HG02852 (cell line): ENCODE data around the gene OR2AE1.
"Not testable (repeated sequence)": the region's sequence is repeated elsewhere in the genome, so short reads cannot be mapped to it uniquely, and the experiment has no call there.

ENCODE experiments used
- ATAC-seq: cut with Tn5 transposase; IDR thresholded peaks from one replicate; pipeline ENCODE4 v1.9.1; 2021; ENCODE audit warnings: mild to moderate bottlenecking, moderate library complexity; ENCODE audit not compliant: unreplicated experiment

OR2AE1 gene, protein sequence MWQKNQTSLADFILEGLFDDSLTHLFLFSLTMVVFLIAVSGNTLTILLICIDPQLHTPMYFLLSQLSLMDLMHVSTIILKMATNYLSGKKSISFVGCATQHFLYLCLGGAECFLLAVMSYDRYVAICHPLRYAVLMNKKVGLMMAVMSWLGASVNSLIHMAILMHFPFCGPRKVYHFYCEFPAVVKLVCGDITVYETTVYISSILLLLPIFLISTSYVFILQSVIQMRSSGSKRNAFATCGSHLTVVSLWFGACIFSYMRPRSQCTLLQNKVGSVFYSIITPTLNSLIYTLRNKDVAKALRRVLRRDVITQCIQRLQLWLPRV

DNA sequence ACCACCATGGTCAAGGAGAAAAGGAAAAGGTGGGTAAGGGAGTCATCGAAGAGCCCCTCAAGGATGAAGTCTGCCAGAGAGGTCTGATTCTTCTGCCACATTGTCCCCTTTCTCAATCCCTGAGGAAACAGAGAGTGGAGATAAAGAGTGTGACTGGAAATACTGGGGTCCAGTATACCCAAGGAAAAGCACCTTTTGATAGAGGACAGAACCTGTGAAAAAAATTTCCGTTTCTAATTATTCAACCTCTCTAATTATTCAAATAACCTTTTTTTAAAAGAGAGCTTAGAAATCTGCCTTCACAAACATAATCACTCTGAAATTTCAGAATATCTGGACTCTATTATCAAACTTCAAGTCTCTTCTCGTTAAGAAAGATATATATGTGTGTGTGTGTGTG lies at the start of gene OR2AE1:
Gene OR2AE1, minus strand, starts transcription at position 101 of the 400 bp plus-strand sequence. Its CDS starts 0 bp downstream, at position 101.
- ATAC-seq = no peak

DNA sequence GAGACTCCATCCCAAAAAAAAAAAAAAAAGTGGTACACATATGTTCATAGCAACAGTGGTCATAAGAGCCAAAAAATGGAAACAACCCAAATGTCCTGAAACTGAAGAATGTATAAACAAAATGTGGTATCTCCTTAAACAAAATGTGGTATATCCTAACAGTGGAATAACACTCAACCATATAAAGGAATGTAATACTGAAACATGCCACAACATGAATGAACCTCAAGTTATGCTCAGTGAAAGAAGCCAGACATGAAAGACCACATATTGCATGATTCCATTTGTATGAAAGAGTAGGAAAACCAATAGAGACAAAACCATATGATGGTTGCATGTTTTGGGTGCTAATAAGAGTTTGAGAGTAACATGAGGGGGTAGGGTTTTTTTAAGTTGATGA lies 49.5 kb upstream of the OR2AE1 start:
- ATAC-seq = no peak

DNA sequence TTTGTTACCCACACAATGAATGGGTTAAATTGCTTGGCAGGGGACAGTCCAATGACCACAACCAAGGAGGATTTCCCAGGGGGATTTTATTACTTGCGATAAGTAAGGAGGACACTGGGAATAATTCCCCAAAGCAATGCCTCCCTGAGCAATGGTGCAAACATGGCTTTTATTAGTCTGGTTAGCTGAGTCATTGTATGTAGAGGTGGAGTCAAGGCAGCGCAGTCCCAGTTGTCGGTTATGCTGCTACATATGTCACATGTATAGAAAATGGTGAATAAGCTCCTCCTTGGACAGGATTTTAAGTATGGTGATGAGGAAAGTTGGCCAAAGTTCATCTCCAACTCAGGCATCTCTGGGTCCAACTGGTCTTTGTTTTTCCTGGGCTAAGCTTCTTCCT lies 46.4 kb upstream of the OR2AE1 start:
- no peak for ATAC-seq

DNA sequence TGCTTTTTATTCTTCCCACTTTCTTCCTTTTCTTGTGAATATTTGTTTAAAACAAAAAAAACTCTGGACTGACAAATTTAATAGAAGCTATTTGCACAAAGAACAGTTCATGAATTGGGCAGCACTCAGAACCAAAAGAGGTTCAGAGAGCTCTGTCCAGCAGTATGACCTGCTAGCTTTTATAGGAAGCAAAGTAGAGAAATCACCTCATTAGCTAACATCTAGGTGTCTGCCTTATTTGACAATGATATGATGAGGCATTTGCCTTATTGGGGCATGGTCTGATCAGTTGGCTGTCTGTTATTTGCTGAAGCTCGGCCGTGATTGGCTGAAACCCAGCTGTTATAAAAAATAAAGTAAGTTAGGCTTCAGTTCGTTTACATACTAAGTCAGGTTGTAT lies 43.3 kb upstream of the OR2AE1 start:
- no peak for ATAC-seq

DNA sequence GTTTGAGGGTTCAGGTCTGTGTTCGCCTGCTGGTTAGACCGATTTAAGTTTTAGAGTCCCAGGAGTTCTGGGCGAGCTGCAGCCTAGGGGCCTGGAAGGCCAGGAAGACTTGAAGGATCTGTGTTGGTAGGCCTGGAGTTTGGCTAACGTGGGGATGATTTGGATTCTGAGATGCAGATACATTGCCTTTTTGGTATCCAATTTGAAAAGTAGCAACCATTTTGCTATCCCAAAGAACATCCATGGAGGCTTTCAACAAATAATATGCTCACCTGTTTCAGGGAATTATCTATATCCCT lies 42.9 kb upstream of the OR2AE1 start:
- no peak for ATAC-seq

DNA sequence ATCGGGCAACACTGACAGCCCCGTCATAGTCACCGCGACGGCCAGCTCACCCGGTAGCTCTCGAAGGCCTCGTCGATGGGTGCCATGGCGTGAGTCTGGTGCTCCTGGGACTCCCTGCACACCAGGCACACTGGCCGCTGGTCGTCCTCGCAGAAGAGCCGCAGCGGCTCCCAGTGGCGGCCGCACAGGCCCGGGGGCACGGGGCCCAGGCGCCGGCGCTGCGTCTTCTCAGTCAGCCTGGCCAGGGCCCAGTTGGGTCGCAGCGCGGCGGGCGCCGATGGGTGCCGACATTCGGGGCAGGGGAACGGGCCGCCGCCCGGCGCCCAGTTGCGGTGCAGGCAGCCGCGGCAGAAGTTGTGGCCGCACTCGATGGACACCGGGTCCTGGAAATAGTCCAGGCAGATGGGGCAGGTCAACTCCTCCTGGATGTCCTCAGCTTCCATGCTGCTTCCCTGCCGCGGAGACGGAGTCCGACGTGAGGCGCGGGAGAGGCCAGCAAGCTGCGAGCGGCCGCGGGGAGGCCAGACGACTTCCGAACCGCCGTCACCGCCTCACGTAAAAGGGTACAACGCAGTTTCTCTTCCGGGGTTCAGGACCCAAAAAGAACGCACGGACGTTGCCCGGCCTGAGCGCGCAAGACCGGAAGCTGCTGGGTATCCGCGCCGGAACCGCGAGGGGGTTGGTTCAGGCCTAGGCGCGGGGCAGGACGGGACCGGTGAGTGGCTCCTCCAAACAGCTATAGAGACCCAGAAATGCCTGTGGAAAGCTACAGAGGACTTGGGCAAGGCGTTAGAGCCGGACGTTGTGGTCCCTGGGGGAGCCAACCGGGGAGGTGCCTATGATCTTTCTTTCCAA lies 42.4 kb upstream of the OR2AE1 start, which contains the start of gene TRIM4:
Gene TRIM4, minus strand, starts transcription at position 572 of the 855 bp plus-strand sequence. Its CDS starts 129 bp downstream, at position 443.
- ATAC-seq = peak; percentile 96

DNA sequence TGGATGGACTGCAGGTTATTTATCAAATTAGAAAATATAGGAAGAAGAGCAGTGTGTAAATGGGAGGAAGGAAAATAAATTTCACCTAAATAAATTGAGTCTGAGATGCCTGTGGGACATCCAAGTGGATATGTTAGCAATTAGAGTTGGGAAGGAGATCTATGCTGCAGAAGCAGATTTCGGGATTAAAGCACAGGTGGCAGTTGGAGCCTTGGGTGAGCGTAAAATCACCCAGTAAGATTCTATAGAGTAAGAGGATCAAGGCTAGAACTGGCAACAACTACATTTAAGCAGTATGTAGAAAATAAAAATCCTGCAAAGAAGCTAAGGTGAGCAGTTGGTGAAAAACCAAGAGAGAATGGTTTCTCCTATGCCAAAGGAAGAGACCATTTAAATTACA lies 34.1 kb upstream of the OR2AE1 start:
- no peak for ATAC-seq

DNA sequence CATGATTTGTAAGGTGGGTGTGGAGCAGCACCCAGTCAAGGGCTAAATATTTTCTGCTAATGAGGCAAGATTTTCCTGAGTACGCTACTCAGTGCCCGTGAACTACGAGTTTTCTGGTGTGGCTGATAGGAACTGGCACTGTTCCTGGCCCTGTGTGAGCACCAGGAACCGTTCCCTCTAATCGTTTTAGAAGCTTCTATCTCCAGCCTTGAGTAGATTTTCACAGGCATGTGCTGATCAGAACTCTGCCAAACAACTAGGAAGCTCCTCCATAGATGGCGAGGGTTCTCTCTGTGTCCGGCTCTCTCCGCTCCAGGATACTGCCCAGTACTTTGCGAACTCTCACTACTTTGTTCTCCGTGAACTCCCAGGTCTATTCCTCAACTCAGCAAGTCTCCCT lies 24.7 kb upstream of the OR2AE1 start:
- no peak for ATAC-seq

DNA sequence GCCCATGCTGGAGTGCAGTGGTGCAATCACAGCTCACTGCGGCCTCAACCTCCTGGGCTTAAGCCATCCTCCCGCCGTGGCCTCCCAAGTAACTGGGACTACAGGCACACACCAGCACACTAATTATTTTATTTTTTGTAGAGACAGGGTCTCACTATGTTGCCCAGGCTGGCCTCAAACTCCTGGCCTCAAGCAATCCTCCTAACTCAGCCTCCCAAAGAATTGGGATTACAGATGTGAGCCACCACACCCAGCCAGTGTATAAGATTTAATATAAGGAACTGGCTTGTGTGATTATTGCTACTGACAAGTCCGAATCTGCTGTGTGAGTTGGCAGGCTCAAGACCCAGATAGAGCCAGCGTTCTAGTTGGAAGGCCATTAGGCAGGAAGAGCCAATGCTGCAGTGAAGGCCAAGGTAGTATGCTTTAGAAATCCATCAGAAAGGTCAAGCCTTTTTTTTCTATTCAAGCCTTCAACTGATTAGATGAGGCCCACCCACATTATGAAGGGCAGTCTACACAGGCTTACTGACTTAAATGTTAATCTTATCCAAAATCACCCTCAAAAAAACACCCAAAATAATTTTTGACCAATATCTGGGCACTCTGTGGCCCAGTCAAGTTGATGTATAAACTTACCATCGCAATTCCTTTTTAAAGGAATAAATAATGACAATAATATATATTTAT lies 23.1 kb upstream of the OR2AE1 start:
- ATAC-seq = no peak

DNA sequence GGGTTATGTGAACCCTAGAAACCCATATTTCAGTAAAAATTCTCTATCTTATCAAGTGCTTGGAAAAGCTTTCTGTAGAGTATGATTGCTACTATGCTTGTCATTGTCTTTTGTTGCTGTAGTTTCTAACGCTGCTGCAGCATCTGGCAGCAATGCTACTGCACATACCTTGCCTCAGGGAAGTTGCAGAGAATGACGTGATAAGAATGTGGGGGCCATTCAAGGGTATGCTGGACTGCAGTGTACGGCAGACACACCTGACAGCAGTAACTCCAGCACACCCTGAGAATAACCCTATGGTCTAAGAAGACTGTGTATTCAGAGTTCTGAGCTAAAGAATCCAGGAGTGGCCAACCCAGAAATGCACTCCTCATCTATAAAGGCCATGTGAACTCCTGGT lies 22.0 kb upstream of the OR2AE1 start:
- ATAC-seq = no peak

DNA sequence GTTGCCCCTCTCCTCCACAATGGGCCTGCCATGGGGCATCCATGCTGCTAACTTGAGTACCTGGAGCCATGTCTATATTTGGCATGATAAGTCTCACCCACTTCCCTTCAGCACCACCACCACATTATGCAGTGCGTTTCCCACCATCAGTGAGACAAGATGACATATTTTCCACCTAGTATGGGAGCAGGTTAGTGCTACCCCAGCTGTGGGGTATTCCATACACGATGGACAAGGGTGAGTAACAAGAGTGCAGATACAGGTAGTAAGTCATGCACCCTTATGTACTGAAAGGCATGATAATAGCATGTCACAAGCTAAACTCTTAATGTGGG lies 21.2 kb upstream of the OR2AE1 start:
- no peak for ATAC-seq

DNA sequence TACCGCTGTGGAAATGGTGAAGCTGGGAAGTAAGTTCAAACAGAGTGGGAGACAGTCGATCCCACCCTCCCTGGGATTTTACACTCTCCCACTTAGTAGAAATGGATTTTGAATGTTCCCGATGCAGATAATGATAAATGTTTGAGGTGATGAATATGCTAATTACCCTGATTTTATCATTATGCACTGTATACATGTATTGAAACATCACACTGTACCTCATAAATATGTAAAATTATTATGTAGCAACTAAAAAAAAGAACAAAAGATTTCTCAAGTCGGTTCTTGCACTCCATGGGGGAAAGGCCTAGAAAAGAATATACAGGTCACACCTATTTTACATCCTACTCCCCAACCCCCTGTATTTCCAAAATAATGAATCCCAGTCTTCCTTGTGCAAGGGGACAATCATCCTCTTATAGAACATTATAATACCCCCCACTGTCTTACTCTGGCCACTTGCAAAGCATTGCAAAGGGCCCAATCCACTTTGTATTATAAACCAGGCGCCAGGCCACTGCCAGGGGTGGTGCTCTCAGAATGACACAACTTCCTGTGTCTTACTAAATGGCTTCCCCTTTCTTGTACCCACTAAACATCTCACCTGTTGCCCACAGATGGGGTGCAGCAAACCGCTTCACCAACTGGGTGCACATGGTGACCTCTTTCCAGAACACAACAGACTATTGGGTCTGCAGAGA lies 20.6 kb upstream of the OR2AE1 start:
- ATAC-seq = no peak

DNA sequence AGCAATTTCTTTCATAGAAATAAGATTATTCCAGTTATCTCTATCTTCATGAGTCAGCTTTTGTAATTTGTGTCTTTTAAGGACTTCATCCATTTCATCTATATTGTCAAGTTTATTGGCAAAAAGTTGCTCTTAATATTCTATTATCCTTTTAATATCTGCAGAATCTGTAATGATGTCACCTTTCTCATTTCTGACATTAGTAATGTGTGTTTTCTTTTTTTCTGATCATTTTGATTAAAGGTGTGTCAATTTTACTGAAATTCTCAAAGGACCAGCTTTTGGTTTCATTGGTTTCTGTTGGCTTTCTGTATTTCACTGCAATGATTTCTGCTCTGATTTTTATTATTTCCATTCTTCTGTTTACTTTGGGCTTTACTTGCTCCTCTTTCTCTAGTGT lies 17.9 kb upstream of the OR2AE1 start:
- ATAC-seq = no peak

DNA sequence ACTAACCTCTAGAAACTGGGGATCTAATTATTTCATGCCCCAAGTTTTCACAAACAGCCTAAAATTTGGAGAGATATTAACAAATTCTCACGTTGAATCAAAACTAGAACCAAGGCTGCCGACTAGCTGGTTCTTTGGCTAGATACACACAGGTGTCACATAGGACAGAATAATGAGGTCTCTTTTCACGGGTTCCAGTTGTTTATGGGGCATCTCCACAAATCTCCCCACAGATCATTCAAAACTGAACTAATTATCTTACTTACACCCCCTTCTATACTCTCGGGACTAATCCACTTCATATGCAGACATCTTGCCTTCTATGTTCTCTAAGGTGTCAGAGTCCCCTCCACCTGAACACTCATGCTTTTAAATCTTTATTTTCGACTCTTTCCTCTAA lies 16.4 kb upstream of the OR2AE1 start:
- ATAC-seq = no peak

DNA sequence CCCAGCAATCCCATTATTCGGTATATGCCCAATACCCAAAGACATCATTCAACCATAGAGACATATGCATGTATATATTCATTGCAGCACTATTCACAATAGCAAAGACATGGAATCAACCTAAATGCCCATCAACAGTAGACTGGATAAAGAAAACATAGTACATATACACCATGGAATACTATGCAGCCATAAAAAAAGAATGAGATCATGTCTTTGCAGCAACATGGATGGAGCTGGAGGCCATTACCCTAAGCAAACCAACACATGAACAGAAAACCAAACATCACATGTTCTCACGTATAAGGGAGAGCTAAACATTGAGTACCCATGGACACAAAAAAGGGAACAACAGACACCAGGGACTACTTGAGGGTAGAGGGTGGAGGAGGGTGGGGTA lies 13.5 kb upstream of the OR2AE1 start:
- not testable (repeated sequence) for ATAC-seq

DNA sequence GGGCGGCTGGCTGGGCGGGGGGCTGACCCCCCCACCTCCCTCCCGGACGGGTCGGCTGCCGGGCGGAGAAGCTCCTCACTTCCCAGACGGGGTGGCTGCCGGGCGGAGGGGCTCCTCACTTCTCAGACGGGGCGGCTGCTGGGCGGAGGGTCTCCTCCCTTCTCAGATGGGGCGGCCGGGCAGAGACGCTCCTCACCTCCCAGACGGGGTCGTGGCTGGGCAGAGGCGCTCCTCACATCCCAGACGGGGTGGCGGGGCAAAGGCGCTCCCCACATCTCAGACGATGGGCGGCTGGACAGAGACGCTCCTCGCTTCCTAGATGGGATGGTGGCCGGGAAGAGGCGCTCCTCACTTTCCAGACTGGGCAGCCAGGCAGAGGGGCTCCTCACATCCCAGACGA lies 11.5 kb upstream of the OR2AE1 start:
- not testable (repeated sequence) for ATAC-seq

DNA sequence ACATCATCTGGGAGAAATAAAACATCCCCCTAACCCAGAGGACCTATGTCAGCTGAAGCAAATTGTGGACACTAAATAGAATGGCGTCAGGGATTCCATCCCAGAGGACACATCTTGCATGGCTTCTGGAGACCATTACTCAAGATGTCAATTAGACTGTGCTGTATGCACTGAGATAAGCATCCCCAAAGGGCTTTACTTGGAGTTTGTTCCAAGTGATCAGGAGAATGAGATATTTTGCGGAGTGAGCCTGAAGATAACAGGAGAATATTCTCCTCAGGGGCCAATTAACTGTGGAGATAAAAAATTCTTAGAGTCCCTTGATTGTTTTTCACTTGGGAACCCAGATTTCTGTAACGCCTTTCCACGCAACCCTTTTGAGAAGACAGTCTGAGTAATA lies 4.5 kb upstream of the OR2AE1 start:
- no peak for ATAC-seq

DNA sequence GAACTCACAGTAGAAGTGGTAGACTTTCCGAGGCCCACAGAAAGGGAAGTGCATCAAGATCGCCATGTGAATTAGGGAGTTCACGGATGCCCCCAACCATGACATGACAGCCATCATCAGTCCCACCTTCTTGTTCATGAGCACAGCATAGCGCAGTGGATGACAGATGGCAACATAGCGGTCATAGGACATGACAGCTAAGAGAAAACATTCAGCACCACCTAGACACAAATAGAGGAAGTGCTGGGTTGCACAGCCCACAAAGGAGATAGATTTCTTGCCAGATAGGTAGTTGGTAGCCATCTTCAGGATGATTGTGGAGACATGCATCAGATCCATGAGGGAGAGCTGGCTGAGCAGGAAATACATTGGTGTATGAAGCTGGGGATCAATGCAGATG lies 342 bp downstream of the OR2AE1 start:
- no peak for ATAC-seq

DNA sequence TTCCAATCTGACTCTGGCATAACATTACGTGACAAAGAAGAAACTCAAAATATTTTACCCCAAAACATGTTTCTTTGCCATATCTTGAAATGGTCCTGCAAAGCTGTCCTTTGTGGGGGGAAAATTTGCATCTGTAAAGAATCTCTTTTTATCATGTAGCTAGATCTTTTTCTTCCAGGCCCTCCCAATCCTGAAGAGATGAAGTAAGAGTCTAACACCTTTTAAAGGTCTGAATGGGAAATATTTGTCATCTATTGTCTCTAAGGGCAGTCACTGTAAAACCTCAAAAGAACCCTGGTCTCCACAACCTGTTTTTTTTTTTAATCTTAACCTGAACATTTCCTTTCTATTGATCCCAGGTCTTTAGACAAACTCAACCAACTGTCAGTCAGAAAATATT lies 8.6 kb downstream of the OR2AE1 start:
- no peak for ATAC-seq

DNA sequence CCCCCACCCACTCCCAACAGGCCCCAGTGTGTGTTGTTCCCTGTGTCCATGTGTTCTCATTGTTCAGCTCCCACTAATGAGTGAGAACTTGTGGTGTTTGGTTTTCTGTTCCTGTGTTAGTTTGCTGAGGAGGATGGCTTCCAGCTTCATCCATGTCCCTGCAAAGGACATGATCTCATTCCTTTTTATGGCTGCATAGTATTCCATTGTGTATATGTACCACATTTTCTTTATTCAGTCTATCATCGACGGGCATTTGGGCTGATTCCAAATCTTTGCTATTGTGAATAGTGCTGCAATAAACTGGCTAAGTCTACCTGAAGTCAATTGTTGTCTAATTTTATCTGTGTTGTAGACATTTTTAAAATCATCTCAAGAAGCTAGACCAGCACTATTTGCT lies 9.4 kb downstream of the OR2AE1 start:
- not testable (repeated sequence) for ATAC-seq

DNA sequence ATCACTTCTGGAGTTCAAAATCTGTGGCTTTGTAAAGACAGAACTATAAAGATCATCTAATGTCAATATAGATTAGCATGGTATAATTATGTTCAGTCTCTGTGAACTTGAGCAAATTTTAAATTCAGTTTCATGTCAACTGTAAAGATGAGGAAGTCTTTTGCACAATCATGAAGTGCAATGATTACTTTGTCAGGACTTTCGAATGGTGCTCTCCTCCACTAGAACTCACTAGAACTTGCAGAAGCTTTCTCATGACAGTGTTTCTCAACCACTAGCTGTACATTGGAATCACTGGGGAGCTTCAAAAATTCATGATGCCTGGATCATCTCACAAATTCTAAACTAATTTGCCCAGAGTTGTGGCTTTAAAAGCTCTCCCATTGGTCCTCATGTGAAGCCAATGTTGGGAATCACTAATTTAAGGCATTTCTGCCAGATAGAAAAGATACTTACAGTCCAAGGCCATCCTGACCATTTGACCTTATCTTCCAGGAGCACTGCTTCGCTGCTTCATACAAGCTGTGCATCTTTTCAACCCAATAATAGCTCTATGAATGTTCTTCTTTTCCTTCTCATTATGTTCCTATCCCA lies 12.9 kb downstream of the OR2AE1 start:
- no peak for ATAC-seq
